GM13977 (cell line): ENCODE measurements around the gene C2orf76.
A peak's percentile ranks its signal among the peaks of the same experiment; 100 is the strongest.

Source experiments
- DNase-seq: peaks from one replicate; pipeline ENCODE4 v3.0.0; 2012; ENCODE audit warnings: low spot score
- in situ Hi-C: fragments of 300-500 bp; cut with MboI; formaldehyde crosslinking; loops from one replicate; pipeline ENCODE4 v1.12.0; 2022; ENCODE audit warnings: low sequenced_read_pairs, low pct_unique_long_range_greater_than_20kb, mixed read lengths, inconsistent platforms; ENCODE audit not compliant: unreplicated experiment
- TF ChIP-seq, protein P1 (sequence below): IDR thresholded peaks from 2 replicates; pipeline ENCODE4 v1.5.1; 2012; ENCODE audit warnings: mild to moderate bottlenecking, control low read depth; ENCODE audit not compliant: insufficient read depth; ENCODE audit errors: extremely low read depth, missing control alignments

The C2orf76 gene

DNA sequence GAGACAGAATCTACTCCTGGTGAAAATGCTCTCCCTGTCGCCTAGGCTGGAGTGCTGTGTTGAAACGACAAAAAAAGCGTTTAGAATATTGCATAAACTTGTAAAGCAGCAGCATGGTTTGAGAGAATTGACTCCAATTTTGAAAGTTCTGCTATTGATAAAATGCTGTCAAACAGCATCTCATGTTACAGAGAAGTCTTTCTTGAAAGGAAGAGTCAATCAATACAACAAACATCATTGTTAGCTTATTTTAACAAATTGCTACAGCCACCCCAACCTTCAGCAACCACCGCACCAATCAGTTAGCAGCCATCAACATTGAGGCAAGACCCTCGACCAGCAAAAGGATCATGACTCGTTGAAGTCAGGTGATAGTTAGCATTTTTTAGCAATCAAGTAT is 6.9 kb downstream of the C2orf76 start:
- no peak for DNase-seq
- TF ChIP-seq, protein P1, sequence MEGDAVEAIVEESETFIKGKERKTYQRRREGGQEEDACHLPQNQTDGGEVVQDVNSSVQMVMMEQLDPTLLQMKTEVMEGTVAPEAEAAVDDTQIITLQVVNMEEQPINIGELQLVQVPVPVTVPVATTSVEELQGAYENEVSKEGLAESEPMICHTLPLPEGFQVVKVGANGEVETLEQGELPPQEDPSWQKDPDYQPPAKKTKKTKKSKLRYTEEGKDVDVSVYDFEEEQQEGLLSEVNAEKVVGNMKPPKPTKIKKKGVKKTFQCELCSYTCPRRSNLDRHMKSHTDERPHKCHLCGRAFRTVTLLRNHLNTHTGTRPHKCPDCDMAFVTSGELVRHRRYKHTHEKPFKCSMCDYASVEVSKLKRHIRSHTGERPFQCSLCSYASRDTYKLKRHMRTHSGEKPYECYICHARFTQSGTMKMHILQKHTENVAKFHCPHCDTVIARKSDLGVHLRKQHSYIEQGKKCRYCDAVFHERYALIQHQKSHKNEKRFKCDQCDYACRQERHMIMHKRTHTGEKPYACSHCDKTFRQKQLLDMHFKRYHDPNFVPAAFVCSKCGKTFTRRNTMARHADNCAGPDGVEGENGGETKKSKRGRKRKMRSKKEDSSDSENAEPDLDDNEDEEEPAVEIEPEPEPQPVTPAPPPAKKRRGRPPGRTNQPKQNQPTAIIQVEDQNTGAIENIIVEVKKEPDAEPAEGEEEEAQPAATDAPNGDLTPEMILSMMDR: no peak
- in situ Hi-C loops: no loop called here

- in situ Hi-C loops: no loop called here
- TF ChIP-seq, protein P1: no peak
These were observed 11.8 kb downstream of the C2orf76 start for GRCh38 chr2:119354860-119355259.

DNA sequence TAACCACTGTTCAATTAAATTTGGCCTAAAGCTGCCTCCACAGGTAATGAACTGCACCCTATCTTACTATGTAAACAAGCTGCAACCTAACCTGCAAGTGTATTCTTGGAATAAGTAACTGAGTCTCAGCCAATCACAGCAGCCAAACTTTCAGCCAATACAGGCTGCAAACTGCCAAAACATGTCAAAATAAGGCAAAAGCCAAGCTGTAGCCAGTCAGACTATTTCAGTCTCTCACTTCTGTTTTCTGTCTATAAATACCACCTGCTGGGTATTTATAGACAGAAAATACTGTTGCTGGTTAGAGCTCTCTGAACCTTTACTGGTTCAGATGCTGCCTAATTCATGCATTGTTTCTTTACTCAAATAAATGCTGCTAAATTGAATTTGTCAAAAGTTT is 14.3 kb downstream of the C2orf76 start:
- in situ Hi-C loops: no loop called here
- peak; percentile 64 for DNase-seq
- TF ChIP-seq, protein P1: no peak

More at GRCh38 chr2:119354860-119355259, 11.8 kb downstream of the C2orf76 start:
- no peak for DNase-seq

GRCh38 chr2:119350311-119350998 is 16.2 kb downstream of the C2orf76 start:
- no peak for DNase-seq
- TF ChIP-seq, protein P1: no peak
- in situ Hi-C loops: no loop called here

GRCh38 chr2:119349289-119349688 is 17.3 kb downstream of the C2orf76 start:
- in situ Hi-C loops: no loop called here
- TF ChIP-seq, protein P1: no peak
- DNase-seq: no peak

- no peak for DNase-seq
- in situ Hi-C loops: no loop called here
- TF ChIP-seq, protein P1: no peak
These were observed 24.9 kb downstream of the C2orf76 start for GRCh38 chr2:119341684-119342083.

GRCh38 chr2:119339562-119339923 is 27.1 kb downstream of the C2orf76 start:
- in situ Hi-C loops: no loop called here
- no peak for DNase-seq
- TF ChIP-seq, protein P1: no peak
